ENCODE measurements around the gene GSG1L.
A peak's percentile ranks its signal among the peaks of the same experiment; 100 is the strongest.

Gene GSG1L

DNA sequence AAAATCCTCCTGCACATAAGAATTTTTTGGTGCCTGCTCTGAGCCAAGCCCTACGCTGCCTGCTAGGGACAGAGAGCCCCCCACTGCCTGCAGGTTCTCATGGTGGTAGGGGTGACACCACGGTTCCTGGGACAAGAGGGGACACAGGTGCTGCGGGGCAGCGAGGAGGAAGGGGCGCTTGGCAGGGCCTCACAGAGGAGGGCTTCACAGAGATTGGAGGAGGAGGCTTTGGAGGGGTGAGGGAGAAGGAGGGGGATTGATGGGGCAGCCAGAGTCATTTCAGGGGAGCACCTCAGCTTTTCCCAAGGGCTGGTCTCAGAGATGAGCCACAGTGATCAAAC lies 29.8 kb upstream of the GSG1L start:
- no peak for FAIRE-seq
- TF ChIP-seq PAX5 (IDR thresholded peaks at IDR 0.05; ENCODE audit: insufficient read depth, low read length, severe bottlenecking) = no peak
- no peak for TF ChIP-seq TAF1 (IDR thresholded peaks at IDR 0.05; ENCODE audit: low read depth, low read length)
- no peak for TF ChIP-seq POLR2A (IDR thresholded peaks at IDR 0.05; ENCODE audit: low read depth, low read length)
- no peak for TF ChIP-seq POLR2AphosphoS5 (IDR thresholded peaks at IDR 0.05; ENCODE audit: low read depth, low read length)
- TF ChIP-seq SPI1 (IDR thresholded peaks at IDR 0.05; ENCODE audit: low read depth, low read length) = no peak
- no peak for TF ChIP-seq POU2F2 (IDR thresholded peaks at IDR 0.05; ENCODE audit: low read depth, low read length)
- no peak for DNase-seq (ENCODE audit: insufficient read length, low spot score)

GRCh38 chr16:28092721-28093384 lies 29.3 kb upstream of the GSG1L start:
- FAIRE-seq (no peak), DNase-seq (ENCODE audit: insufficient read length, low spot score) (no peak)
- TF ChIP-seq POLR2AphosphoS5 (IDR thresholded peaks at IDR 0.05; ENCODE audit: low read depth, low read length) (no peak), TAF1 (IDR thresholded peaks at IDR 0.05; ENCODE audit: low read depth, low read length) (no peak), PAX5 (IDR thresholded peaks at IDR 0.05; ENCODE audit: insufficient read depth, low read length, severe bottlenecking) (no peak), POLR2A (IDR thresholded peaks at IDR 0.05; ENCODE audit: low read depth, low read length) (no peak), SPI1 (IDR thresholded peaks at IDR 0.05; ENCODE audit: low read depth, low read length) (no peak), POU2F2 (IDR thresholded peaks at IDR 0.05; ENCODE audit: low read depth, low read length) (no peak)

GRCh38 chr16:28091656-28092055 lies 28.1 kb upstream of the GSG1L start:
- TF ChIP-seq POU2F2 (IDR thresholded peaks at IDR 0.05; ENCODE audit: low read depth, low read length) = no peak
- TF ChIP-seq POLR2AphosphoS5 (IDR thresholded peaks at IDR 0.05; ENCODE audit: low read depth, low read length) = no peak
- TF ChIP-seq SPI1 (IDR thresholded peaks at IDR 0.05; ENCODE audit: low read depth, low read length) = no peak
- TF ChIP-seq PAX5 (IDR thresholded peaks at IDR 0.05; ENCODE audit: insufficient read depth, low read length, severe bottlenecking) = no peak
- TF ChIP-seq POLR2A (IDR thresholded peaks at IDR 0.05; ENCODE audit: low read depth, low read length) = no peak
- no peak for TF ChIP-seq TAF1 (IDR thresholded peaks at IDR 0.05; ENCODE audit: low read depth, low read length)
- FAIRE-seq (no peak), DNase-seq (ENCODE audit: insufficient read length, low spot score) (no peak)

DNA sequence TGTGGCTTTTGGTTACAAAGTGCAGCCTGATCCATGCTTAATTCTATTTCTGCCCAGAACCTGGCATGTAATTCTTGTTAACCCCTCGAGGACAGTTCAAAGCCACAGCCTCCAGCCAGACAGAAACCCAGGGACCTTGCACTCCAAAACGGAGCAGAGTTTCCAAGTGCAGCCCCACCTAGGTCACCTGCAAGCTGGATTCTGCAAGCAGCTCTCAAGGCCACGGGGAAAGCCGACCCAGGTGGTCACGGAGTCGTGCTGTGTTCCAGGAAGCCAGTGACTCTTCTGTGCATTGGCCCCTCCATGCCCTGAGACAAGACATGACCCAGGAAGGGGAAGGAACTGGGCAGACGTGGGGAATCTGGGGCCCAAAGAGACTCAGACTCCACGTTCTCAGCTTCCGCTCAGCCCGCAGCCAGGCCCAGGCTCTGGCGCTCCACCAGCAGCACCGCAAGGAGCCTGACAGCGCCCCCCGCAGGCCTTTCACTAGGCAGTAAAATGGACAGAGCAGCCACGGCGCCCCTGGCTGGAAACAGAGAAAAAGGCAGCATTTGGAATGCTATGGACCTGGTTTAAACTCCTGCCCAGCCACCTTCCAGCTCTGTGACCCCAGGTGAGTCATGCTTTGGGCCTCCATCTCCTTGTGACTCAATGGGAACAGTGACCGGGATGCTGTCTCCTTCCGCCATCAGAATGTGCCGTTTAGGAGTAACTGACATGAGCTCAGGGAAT lies 27.3 kb upstream of the GSG1L start:
- no peak for TF ChIP-seq PAX5 (IDR thresholded peaks at IDR 0.05; ENCODE audit: insufficient read depth, low read length, severe bottlenecking)
- no peak for TF ChIP-seq SPI1 (IDR thresholded peaks at IDR 0.05; ENCODE audit: low read depth, low read length)
- TF ChIP-seq POLR2AphosphoS5 (IDR thresholded peaks at IDR 0.05; ENCODE audit: low read depth, low read length) = no peak
- no peak for TF ChIP-seq POU2F2 (IDR thresholded peaks at IDR 0.05; ENCODE audit: low read depth, low read length)
- TF ChIP-seq TAF1 (IDR thresholded peaks at IDR 0.05; ENCODE audit: low read depth, low read length) = no peak
- no peak for TF ChIP-seq POLR2A (IDR thresholded peaks at IDR 0.05; ENCODE audit: low read depth, low read length)
- FAIRE-seq (no peak), DNase-seq (ENCODE audit: insufficient read length, low spot score) (no peak)

GRCh38 chr16:28089992-28090365 lies 26.5 kb upstream of the GSG1L start:
- no peak for DNase-seq (ENCODE audit: insufficient read length, low spot score)
- no peak for FAIRE-seq
- no peak for TF ChIP-seq TAF1 (IDR thresholded peaks at IDR 0.05; ENCODE audit: low read depth, low read length)
- no peak for TF ChIP-seq POLR2AphosphoS5 (IDR thresholded peaks at IDR 0.05; ENCODE audit: low read depth, low read length)
- no peak for TF ChIP-seq SPI1 (IDR thresholded peaks at IDR 0.05; ENCODE audit: low read depth, low read length)
- TF ChIP-seq POU2F2 (IDR thresholded peaks at IDR 0.05; ENCODE audit: low read depth, low read length) = no peak
- no peak for TF ChIP-seq PAX5 (IDR thresholded peaks at IDR 0.05; ENCODE audit: insufficient read depth, low read length, severe bottlenecking)
- TF ChIP-seq POLR2A (IDR thresholded peaks at IDR 0.05; ENCODE audit: low read depth, low read length) = no peak

DNA sequence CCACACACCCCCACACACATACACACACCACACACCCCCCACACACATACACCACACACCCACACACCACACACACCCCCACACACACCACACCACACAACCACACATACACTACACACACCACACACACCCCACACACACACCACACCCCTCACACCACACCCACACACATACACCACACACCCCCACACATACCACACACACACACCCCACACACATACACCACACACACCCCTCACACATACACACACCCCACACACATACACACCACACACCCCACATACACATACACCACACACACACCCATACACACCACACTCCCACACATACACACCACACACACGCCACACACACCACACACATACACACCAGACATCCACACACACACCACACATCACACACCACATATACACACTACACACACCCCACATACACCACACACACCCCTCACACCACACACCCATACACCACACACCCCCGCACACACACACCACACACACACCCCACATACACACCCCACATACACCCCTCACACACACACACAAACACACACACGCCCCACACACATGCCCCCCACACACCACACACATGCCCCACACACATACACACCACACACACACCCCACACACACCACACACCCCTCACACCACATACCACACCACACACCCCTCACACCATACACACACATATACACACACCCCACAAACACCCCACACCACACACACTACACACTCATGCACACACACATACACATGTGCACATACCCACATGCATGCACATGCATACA lies 25.9 kb upstream of the GSG1L start:
- TF ChIP-seq POLR2AphosphoS5 (IDR thresholded peaks at IDR 0.05; ENCODE audit: low read depth, low read length) (peak; percentile 35; the same call in 1 of the 2 replicates), POLR2A (IDR thresholded peaks at IDR 0.05; ENCODE audit: low read depth, low read length) (no peak)
- DNase-seq (ENCODE audit: insufficient read length, low spot score) (no peak), FAIRE-seq (peak; percentile 92)

DNA sequence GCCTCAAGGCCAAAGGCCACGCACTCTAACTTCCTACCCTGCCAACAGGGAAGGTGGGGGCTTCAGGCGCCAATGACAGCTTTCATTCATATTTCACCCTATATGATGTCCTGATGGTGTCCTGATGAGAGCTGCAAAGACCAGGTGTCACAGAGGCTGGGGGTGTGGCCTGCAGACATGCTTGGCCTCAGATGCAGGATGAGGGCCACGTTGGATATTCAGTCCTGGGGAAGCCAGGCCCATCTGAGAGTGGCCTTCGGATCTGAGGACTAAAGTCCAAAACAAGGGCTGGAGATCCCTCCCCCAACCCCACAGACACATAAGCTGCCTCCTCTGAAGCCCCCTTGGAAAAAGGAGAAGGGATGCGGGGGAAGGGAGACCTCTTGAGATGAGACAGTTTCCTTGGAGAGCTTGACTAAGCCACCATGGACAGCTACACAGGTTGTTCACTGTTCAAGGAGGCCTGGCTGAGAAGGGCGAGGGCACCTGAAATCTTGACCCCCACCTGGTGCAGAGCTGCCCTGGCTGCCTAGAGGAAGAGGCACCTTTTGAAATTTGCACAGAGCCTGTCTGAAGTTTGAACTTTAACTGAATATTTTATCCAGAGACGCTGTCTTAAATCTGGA lies 24.3 kb upstream of the GSG1L start:
- DNase-seq (ENCODE audit: insufficient read length, low spot score) = no peak
- no peak for TF ChIP-seq POU2F2 (IDR thresholded peaks at IDR 0.05; ENCODE audit: low read depth, low read length)
- TF ChIP-seq PAX5 (IDR thresholded peaks at IDR 0.05; ENCODE audit: insufficient read depth, low read length, severe bottlenecking) = no peak
- TF ChIP-seq POLR2AphosphoS5 (IDR thresholded peaks at IDR 0.05; ENCODE audit: low read depth, low read length) = no peak
- TF ChIP-seq SPI1 (IDR thresholded peaks at IDR 0.05; ENCODE audit: low read depth, low read length) = no peak
- no peak for TF ChIP-seq TAF1 (IDR thresholded peaks at IDR 0.05; ENCODE audit: low read depth, low read length)
- TF ChIP-seq POLR2A (IDR thresholded peaks at IDR 0.05; ENCODE audit: low read depth, low read length) = no peak
- no peak for FAIRE-seq

- FAIRE-seq (no peak), DNase-seq (ENCODE audit: insufficient read length, low spot score) (no peak)
- no peak for TF ChIP-seq POLR2AphosphoS5 (IDR thresholded peaks at IDR 0.05; ENCODE audit: low read depth, low read length)
- TF ChIP-seq POLR2A (IDR thresholded peaks at IDR 0.05; ENCODE audit: low read depth, low read length) = no peak
- no peak for TF ChIP-seq PAX5 (IDR thresholded peaks at IDR 0.05; ENCODE audit: insufficient read depth, low read length, severe bottlenecking)
- TF ChIP-seq TAF1 (IDR thresholded peaks at IDR 0.05; ENCODE audit: low read depth, low read length) = no peak
- no peak for TF ChIP-seq POU2F2 (IDR thresholded peaks at IDR 0.05; ENCODE audit: low read depth, low read length)
Measured at GRCh38 chr16:28087140-28087660, 23.7 kb upstream of the GSG1L start.
